ENCODE results near the gene FARS2.

DNA sequence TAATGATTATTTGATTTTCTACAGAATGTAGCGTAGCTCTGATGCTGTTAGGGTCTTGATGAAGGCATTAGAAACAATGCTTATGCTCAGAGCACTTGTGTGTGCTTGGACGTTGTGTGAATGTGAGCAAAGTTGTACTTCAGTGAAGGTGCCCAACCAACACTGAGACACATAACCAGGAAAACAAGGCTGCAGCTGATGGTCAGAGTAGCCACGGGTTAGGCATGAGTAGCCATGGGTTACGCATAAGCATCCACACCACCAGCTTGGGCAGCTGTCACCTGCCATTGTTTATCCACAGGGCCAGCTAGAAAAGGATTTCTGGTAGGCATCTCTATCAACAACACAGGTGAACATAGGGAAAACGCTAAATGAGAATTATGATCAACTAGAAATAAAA lies 418.8 kb downstream of the FARS2 start:
- TF ChIP-seq, protein P1, sequence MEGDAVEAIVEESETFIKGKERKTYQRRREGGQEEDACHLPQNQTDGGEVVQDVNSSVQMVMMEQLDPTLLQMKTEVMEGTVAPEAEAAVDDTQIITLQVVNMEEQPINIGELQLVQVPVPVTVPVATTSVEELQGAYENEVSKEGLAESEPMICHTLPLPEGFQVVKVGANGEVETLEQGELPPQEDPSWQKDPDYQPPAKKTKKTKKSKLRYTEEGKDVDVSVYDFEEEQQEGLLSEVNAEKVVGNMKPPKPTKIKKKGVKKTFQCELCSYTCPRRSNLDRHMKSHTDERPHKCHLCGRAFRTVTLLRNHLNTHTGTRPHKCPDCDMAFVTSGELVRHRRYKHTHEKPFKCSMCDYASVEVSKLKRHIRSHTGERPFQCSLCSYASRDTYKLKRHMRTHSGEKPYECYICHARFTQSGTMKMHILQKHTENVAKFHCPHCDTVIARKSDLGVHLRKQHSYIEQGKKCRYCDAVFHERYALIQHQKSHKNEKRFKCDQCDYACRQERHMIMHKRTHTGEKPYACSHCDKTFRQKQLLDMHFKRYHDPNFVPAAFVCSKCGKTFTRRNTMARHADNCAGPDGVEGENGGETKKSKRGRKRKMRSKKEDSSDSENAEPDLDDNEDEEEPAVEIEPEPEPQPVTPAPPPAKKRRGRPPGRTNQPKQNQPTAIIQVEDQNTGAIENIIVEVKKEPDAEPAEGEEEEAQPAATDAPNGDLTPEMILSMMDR (IDR thresholded peaks at IDR 0.05 in 2 of 3, conservative IDR thresholded peaks at IDR 0.05 in 1 of 3; ENCODE audit: insufficient read depth in 2 of 3, low read depth in 1 of 3, low read length in 3 of 3), result no peak
- TF ChIP-seq TARDBP (IDR thresholded peaks at IDR 0.05) (no peak), ZNF274 (IDR thresholded peaks at IDR 0.05; ENCODE audit: borderline replicate concordance, low read depth, low read length) (no peak)
